WERI-Rb-1 (cell line): ENCODE measurements around the gene PRND.
"Not testable (repeated sequence)": the region's sequence is repeated elsewhere in the genome, so short reads cannot be mapped to it uniquely, and the experiment has no call there.

Source experiments
- DNase-seq: peaks from one replicate; pipeline ENCODE4 v3.0.0-alpha.2; 2020
- H3K27ac ChIP-seq: fragments of 250-450 bp; sonication (Bioruptor Pico); 2 replicates; pipeline ENCODE4 v1.5.1; 2020; ENCODE audit warnings: mild to moderate bottlenecking, moderate library complexity
- H3K27me3 ChIP-seq: fragments of 250-450 bp; sonication (Bioruptor Pico); 2 replicates; pipeline ENCODE4 v1.5.1; 2021; ENCODE audit warnings: mild to moderate bottlenecking, low read depth, moderate library complexity; ENCODE audit not compliant: insufficient read depth, severe bottlenecking
- H3K36me3 ChIP-seq: fragments of 250-450 bp; sonication (Bioruptor Pico); 2 replicates; pipeline ENCODE4 v1.5.1; 2020; ENCODE audit warnings: mild to moderate bottlenecking, moderate library complexity
- H3K4me3 ChIP-seq: 2 replicates; pipeline ENCODE4 v1.5.1; 2011; ENCODE audit warnings: low read depth, mild to moderate bottlenecking, control low read depth, low read length
- H3K9me3 ChIP-seq: fragments of 250-450 bp; sonication (Bioruptor Pico); 2 replicates; pipeline ENCODE4 v1.5.1; 2021; ENCODE audit warnings: mild to moderate bottlenecking, moderate library complexity; ENCODE audit not compliant: severe bottlenecking
- TF ChIP-seq, protein P1 (sequence below): IDR thresholded peaks from 2 replicates; pipeline ENCODE4 v1.5.1; 2011; ENCODE audit warnings: low read depth, mild to moderate bottlenecking, control low read depth, inconsistent platforms, low read length

PRND gene

DNA sequence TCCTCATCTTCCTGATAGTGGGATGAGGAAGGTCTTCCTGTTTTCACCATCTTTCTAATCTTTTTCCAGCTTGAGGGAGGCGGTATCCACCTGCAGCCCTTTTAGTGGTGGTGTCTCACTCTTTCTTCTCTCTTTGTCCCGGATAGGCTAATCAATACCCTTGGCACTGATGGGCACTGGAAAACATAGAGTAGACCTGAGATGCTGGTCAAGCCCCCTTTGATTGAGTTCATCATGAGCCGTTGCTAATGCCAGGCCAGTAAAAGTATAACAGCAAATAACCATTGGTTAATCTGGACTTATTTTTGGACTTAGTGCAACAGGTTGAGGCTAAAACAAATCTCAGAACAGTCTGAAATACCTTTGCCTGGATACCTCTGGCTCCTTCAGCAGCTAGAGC is 21.8 kb upstream of the PRND start:
- peaks cover 26% of the 10 kb centered on the region for H3K36me3 ChIP-seq
- no peak for DNase-seq
- H3K27me3 ChIP-seq, result no peaks in the 10 kb centered on the region
- H3K4me3 ChIP-seq, result no peak overlapping the region
- H3K9me3 ChIP-seq, result no peaks in the 10 kb centered on the region
- H3K27ac ChIP-seq, result no peak overlapping the region
- TF ChIP-seq, protein P1, sequence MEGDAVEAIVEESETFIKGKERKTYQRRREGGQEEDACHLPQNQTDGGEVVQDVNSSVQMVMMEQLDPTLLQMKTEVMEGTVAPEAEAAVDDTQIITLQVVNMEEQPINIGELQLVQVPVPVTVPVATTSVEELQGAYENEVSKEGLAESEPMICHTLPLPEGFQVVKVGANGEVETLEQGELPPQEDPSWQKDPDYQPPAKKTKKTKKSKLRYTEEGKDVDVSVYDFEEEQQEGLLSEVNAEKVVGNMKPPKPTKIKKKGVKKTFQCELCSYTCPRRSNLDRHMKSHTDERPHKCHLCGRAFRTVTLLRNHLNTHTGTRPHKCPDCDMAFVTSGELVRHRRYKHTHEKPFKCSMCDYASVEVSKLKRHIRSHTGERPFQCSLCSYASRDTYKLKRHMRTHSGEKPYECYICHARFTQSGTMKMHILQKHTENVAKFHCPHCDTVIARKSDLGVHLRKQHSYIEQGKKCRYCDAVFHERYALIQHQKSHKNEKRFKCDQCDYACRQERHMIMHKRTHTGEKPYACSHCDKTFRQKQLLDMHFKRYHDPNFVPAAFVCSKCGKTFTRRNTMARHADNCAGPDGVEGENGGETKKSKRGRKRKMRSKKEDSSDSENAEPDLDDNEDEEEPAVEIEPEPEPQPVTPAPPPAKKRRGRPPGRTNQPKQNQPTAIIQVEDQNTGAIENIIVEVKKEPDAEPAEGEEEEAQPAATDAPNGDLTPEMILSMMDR, result no peak

DNA sequence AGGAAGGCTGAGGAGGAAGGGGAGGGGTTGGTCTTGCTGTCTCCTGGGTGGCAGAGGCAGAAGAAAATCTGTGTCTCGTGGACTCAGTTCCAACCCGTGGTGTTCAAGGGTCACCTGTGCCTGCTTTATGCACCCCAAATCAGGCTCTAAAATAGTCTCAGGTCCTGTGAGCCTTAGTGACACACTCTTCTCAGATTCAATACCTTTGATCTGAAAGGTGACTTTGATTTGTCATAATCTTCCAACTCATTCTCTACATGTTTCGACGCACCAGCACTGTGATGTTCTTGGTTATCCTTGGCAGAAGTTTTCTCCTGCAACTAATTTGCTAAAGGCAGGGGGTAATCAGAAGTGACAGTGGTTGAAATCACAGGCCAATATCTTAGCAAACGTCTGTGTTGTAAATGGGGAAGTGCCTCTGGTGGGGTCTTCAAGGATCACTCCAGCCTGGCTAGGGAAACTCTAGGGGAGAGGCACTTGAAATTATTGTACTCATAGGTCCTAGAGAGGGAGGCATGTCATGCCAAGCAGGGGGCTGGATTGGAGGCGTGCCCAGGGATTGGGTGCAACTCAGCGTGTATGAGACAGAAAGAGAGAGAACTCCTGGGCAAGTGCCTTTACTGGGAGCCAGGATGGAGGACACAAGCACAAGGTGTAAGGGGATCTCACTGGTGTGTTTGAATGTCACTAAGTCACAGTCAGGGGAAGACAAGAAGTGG is 19.0 kb upstream of the PRND start:
- TF ChIP-seq, protein P1, result no peak
- DNase-seq, result no peak
- H3K27me3 ChIP-seq, result no peaks in the 10 kb centered on the region

DNA sequence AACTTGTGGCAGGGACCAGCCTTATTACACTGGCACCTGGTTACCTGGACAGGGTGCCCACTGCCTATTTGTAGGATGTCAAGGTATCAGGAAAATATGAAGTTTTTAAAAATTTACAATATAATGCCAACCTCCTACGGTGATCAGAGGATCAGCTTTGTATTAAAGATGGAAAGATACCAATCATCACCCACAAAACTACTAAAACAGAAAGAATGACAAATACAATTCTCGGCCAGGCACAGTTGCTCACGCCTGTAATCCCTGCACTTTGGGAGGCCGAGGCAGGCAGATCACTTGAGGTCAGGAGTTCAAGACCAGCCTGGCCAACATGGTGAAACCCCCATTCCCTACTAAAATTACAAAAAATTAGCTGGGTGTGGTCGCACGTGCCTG is 18.4 kb upstream of the PRND start:
- Histone ChIP-seq H3K36me3 (peaks cover 17% of the 10 kb centered on the region), H3K4me3 (no peak overlapping the region), H3K27ac (no peak overlapping the region), H3K9me3 (no peaks in the 10 kb centered on the region), H3K27me3 (no peaks in the 10 kb centered on the region)
- TF ChIP-seq, protein P1, result no peak
- DNase-seq, result no peak

More for the DNA sequence above, 19.0 kb upstream of the PRND start:
- Histone ChIP-seq H3K36me3 (peaks cover 17% of the 10 kb centered on the region), H3K27ac (no peak overlapping the region), H3K4me3 (no peak overlapping the region), H3K9me3 (no peaks in the 10 kb centered on the region)

DNA sequence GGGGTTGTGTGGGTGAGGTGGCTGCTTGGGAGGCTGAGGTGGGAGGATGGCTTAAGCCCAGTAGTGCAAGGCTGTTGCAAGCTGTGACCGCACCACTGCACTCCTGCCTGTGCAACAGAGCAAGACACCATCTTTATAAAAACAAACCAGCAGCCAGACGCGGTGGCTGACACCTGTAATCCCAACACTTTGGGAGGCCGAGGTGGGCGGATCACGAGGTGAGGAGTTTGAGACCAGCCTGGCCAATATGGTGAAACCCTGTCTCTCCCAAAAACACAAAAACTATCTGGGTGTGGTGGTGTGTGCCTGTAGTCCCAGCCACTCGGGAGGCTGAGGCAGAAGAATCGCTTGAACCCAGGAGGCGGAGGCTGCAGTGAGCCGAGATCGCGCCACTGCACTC is 14.8 kb upstream of the PRND start:
- DNase-seq, H3K4me3 ChIP-seq, H3K27ac ChIP-seq, H3K36me3 ChIP-seq, H3K9me3 ChIP-seq, H3K27me3 ChIP-seq: not testable (repeated sequence)

DNA sequence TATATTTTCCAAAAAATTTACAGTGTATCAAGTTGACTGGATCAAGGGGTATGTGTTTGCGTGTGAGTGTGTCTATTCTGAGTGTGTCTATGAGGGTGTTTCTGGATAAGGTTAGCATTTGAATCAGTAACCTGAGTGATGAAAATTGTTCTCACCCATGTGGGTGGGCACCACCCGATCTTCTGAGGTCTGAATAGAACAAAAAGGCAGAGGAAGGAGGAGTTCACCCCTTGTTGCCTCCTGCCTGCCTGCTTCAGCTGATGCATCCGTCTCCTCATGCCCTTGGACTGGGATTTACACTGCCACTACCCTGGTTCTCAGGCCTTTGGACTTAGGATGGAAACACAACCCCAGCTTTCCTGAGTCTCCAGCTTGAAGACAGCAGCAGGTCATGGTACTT is 13.7 kb upstream of the PRND start:
- no peaks in the 10 kb centered on the region for H3K27me3 ChIP-seq
- no peak overlapping the region for H3K4me3 ChIP-seq
- no peaks in the 10 kb centered on the region for H3K9me3 ChIP-seq
- TF ChIP-seq, protein P1, result no peak
- no peaks in the 10 kb centered on the region for H3K36me3 ChIP-seq
- DNase-seq, result no peak
- H3K27ac ChIP-seq, result no peak overlapping the region

DNA sequence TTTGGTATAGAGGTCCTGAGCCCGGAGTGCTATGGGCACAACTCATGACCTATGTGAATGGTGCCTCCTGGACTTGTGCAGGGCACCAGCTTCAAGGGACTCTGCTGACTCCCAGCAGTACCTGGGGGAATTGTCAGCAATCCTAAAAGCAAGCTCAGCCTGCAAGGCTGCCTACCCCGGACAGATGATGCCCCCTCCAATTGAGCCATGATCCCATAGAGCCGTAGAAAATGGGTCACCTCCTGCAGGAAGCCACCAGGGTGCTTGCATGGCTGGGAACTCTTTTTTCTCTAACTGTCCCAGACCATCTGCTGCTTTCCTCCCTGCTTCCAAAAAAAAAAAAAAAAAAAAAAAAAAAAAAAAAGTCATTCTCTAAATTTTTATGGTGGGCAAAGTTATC is 12.9 kb upstream of the PRND start:
- TF ChIP-seq, protein P1, result no peak
- no peaks in the 10 kb centered on the region for H3K9me3 ChIP-seq

More for the DNA sequence above, 12.9 kb upstream of the PRND start:
- Histone ChIP-seq H3K27me3 (no peaks in the 10 kb centered on the region), H3K27ac (no peak overlapping the region), H3K4me3 (no peak overlapping the region), H3K36me3 (no peaks in the 10 kb centered on the region)
- DNase-seq, result no peak
